HG02763 (cell line): Measurements from ENCODE around the gene EIF5.

Source experiments
- ATAC-seq: cut with Tn5 transposase; IDR thresholded peaks from one replicate; pipeline ENCODE4 v1.9.1; 2021; ENCODE audit warnings: mild to moderate bottlenecking, moderate library complexity; ENCODE audit not compliant: unreplicated experiment

The EIF5 gene

GRCh38 chr14:103308717-103309616 is 25.1 kb upstream of the EIF5 start:
- ATAC-seq = no peak

GRCh38 chr14:103310576-103311095 is 23.4 kb upstream of the EIF5 start:
- ATAC-seq = no peak

GRCh38 chr14:103311171-103311997 is 22.7 kb upstream of the EIF5 start:
- ATAC-seq = no peak

DNA sequence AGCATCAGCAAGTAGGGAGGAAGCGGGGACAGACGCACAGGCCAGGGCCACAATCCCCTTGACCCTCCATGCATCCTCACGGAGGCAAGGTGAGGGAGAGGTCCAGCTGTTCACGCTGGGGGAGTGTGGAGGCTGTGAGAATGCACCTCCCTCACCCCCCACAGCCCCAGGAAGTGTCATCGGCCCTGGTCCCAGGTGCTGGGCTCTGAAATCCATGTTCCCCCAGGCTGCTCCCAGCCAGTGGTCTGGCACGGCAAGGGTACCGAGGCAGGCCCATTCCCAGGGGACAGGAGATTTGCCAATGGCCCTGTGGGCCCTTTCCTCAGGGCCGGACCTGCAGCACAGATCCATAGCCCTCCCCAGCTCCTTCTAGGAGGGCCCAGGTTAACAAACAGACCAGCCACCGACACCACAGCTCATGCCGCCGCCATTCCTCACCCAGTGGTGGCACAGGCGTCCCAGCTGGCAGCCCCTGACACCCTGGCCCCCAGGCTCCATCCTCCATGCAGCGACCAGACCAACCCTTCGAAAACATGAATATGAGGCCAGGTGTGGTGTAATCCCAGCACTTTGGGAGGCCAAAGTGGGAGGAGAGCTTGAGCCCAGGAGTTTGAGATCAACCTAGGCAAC is 21.9 kb upstream of the EIF5 start:
- no peak for ATAC-seq

GRCh38 chr14:103313704-103314103 is 20.3 kb upstream of the EIF5 start:
- ATAC-seq = no peak

- no peak for ATAC-seq
Observed at GRCh38 chr14:103314496-103315277, 19.4 kb upstream of the EIF5 start.

- no peak for ATAC-seq
Observed at GRCh38 chr14:103315351-103315911, 18.6 kb upstream of the EIF5 start.

GRCh38 chr14:103315941-103316340 is 18.1 kb upstream of the EIF5 start:
- no peak for ATAC-seq

DNA sequence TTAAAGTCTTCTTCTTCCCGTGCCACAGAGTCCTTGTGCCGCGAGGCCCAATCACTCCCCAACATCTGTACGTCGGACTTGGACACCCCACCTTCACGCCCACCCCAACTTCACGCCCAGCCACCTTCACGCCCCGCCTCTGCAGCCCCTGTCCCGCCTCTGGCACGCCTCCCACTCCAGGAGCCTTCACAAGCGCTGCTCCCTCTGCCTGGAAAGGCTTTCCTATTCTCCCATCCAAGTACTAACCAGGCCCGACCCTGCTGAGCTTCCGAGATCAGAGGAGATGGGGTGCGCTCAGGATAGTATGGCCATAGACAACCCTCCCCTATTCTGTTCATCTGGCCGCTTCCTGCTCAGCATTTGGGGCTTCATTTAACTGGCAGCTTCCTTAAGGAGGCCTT is 17.3 kb upstream of the EIF5 start:
- ATAC-seq = no peak

- no peak for ATAC-seq
Observed at GRCh38 chr14:103317251-103317650, 16.8 kb upstream of the EIF5 start.

- ATAC-seq = no peak
Observed at GRCh38 chr14:103317976-103318580, 16.0 kb upstream of the EIF5 start.

DNA sequence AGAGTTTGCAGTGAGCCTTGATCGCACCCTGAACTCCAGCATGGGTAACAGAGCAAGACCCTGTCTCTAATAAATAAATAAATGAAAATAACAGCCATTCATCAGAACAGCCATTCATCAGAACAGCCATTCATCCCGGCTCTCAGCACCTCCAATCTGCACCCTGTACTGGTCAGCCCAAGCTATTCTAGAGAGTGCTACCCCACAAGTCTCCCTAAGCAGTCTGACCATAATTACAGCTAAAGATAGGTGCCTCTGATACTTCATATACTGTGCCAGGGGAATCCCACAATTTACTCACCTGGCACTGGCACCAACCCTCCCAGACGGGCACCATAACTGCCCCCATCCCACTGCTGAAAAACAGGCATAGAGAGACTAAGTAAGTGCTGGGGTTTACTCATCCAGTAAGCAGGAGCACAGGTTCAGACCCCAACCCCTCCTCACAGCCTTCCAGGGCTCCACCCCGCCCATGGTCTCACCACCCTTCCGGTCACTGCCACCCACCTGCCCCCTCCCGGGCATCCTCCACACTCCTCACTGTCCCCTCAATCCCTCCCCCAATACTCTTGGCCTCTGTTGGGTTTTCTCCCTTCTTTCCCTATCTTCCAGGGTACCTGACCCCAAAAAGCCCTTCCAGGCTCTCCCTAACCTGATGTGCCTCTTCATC is 15.2 kb upstream of the EIF5 start:
- peak; percentile 49 for ATAC-seq

GRCh38 chr14:103319422-103319821 is 14.6 kb upstream of the EIF5 start:
- peak; percentile 57 for ATAC-seq

DNA sequence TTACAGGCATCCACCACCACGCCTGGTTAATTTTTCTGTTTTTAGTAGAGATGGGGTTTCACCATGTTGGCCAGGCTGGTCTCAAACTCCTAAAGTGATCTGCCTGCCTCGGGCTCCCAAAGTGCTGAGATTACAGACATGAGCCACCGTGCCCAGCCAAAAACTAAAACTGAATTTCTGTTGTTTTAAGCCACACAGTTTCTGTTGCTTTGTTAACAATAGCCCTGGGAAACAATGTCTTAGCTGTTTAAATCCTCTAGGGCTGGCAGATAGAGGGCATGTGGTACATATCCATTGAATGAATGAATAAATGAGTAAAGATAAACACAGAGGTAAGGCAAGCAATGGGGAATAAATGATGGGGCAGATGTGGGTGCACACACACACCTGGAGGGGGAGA is 8.0 kb upstream of the EIF5 start:
- no peak for ATAC-seq

GRCh38 chr14:103328941-103329340 is 5.1 kb upstream of the EIF5 start:
- ATAC-seq = no peak

DNA sequence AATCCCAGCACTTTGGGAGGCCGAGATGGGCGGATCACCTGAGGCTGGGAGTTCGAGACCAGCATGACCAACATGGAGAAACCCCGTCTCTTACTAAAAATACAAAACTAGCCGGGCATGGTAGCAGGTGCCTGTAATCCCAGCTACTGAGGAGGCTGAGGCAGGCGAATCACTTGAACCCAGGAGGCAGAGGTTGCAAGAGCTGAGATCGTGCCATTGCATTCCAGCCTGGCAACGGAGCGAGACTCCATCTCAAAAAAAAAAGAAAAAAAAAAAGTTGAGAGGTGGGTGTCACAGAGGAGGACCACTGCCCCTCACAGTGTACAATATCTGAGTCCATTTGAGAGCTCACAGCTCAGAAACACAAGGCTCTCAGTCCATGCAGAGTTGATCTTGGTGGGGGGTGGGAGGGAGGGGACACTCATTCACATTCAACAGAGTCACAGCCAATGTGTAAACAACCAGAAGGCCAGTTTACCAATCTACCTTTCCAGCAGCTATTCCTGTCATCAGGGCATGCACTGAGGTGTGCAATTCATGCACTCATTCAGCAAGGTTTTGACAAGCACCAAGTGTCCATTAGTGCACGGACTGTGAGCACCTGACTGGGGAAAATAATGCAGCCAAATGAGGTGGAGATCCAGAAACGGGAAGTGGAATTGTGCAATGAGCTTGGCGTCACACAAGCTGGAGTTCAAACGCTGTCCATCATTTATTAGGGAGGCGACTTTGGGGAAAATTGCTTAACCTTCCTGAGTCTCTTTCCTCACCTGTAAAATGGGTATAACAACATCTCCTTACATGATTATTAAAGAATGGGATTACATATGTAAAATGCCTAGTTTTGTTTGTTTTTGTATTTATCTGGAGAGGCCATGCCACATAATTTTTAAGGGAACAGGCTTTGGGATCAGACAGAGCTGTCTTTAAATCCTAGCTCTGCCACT is 4.4 kb upstream of the EIF5 start:
- no peak for ATAC-seq

DNA sequence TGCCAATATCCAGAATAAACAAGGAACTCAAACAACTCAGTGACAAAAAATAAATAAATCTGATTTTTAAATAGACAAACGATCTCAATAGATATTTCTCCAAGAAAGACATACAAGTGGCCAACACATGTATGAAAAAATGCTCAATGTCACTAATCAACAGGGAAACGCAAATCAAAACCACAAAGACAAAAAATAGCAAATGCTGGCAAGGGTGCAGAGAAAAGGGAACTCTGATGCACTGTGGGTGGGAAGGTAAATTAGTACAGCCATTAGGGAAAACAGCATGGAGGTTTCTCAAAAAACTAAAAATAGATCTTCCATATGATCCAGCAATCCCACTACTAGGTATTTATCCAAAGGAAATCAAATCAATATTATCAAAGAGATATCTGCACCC is 3.5 kb upstream of the EIF5 start:
- ATAC-seq = no peak
